ENCODE data around the gene CDC42EP3.

The CDC42EP3 gene

DNA sequence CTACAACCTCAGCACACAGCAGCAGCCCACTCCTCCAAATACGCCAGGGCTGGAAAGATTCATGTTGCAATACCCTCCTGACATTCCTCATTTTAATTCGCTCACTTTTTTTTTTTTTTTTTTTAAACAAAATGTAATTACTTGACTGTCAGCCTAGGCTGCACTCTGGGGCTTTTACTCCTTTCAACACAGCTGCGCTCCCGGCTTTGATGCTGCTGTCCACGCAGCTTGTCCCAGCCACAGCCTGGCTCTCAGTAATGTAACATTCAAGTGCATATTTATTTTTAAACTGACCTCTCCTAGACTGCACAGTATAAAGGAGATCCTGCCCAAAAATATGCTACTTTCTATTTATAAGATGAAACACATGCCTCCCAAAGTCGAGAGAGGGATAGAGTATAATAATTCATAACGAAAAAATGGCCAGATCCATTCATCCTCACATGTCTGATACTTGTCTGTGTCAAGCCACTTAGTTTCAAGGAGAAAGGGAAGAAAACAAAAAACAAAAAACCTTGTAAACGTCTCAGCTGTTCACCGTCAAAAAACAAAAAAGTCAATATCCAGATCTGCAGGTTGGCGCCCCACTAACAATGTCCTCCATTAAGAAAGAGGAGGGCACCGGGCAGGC lies 949 bp downstream of the CDC42EP3 start:
- no peaks in the 10 kb centered on the region for H3K36me3 ChIP-seq (ENCODE audit: control insufficient read depth, insufficient read depth, low read length)
- no peaks in the 10 kb centered on the region for H3K9me3 ChIP-seq (ENCODE audit: control insufficient read depth, low read length)
- 4 to 6% methylated on average over 9 of the region's 11 CpGs for WGBS, 2 experiments
- H3K4me3 ChIP-seq (ENCODE audit: insufficient read depth, low read depth, low read length): peak overlapping the region; percentile 89
- H3K4me1 ChIP-seq (ENCODE audit: control insufficient read depth, insufficient read depth, low read length): peaks cover 8% of the 10 kb centered on the region
- H3K27ac ChIP-seq (ENCODE audit: insufficient read depth, low read depth, low read length, poor library complexity, severe bottlenecking): no peak overlapping the region
- peaks cover 16% of the 10 kb centered on the region for H3K27me3 ChIP-seq (ENCODE audit: control insufficient read depth, insufficient read depth, low read length, poor library complexity, severe bottlenecking)

DNA sequence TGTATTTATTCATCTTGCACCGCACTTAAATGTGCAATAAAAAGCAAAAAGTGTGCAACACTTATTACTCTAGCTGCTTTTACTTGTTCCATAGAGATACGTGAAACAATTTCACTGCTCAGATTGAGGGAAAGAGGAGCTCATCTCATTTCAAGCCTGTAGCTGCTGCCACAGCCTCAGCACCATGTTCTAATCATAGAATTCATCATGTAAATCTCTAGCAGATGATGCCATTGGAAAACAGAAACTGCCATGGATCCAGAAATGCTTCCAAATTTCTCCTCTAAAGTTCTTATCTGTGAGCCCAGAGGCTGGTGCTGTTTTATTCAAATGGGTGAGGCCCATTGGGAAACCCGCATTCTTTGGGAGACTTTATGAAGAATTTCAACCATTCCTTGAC lies 2.0 kb downstream of the CDC42EP3 start:
- Histone ChIP-seq H3K27me3 (ENCODE audit: control insufficient read depth, insufficient read depth, low read length, poor library complexity, severe bottlenecking) (peaks cover 16% of the 10 kb centered on the region), H3K27ac (ENCODE audit: insufficient read depth, low read depth, low read length, poor library complexity, severe bottlenecking) (no peak overlapping the region), H3K9me3 (ENCODE audit: control insufficient read depth, low read length) (no peaks in the 10 kb centered on the region), H3K4me3 (ENCODE audit: insufficient read depth, low read depth, low read length) (no peak overlapping the region), H3K4me1 (ENCODE audit: control insufficient read depth, insufficient read depth, low read length) (peaks cover 8% of the 10 kb centered on the region), H3K36me3 (ENCODE audit: control insufficient read depth, insufficient read depth, low read length) (no peaks in the 10 kb centered on the region)
- WGBS, 2 experiments: 72 to 82% methylated on average over 3 of the region's 3 CpGs

DNA sequence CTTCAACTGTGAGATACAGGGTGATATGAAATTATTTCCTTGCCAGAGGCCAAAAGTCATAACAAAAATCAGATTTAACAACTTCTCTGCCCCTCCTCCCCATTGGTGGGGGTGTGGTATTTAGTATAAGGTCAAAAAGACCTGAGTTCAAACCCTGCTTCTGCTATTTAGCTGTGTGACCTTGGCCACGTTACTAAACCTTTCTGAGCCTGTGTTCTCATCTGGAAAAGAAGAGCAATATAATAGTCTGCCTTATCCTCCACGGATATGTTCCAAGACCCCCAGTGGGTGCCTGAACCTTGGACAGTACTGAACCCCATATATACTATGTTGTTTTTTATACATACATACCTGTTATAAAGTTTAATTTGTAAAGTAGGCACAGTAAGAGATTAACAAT lies 3.7 kb downstream of the CDC42EP3 start:
- H3K4me3 ChIP-seq (ENCODE audit: insufficient read depth, low read depth, low read length): no peak overlapping the region
- no peaks in the 10 kb centered on the region for H3K9me3 ChIP-seq (ENCODE audit: control insufficient read depth, low read length)
- H3K4me1 ChIP-seq (ENCODE audit: control insufficient read depth, insufficient read depth, low read length): peaks cover 8% of the 10 kb centered on the region
- H3K36me3 ChIP-seq (ENCODE audit: control insufficient read depth, insufficient read depth, low read length): no peaks in the 10 kb centered on the region
- no peak overlapping the region for H3K27ac ChIP-seq (ENCODE audit: insufficient read depth, low read depth, low read length, poor library complexity, severe bottlenecking)
- WGBS, 2 experiments: 84 to 99% methylated on average over 2 of the region's 2 CpGs
- peaks cover 16% of the 10 kb centered on the region for H3K27me3 ChIP-seq (ENCODE audit: control insufficient read depth, insufficient read depth, low read length, poor library complexity, severe bottlenecking)

DNA sequence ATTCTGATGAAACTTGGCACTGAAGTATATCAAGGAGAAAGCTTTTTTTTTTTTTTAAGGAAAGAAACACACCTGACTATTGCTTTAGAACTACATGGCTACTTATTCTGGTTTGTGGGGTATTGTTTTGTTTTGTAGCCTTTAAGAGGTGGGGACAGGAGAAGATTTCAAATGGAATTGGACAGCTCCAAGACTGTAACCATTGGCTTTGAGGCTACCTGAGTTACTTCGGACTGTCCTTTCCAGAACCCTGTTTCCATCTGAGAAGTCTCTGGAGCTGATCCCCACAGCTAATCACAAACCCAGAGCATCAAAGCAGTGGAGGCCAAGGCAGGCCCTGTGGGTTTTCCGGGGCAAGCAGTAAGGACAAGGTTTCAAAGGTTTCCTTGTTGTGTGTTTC lies 4.7 kb downstream of the CDC42EP3 start:
- Histone ChIP-seq H3K27me3 (ENCODE audit: control insufficient read depth, insufficient read depth, low read length, poor library complexity, severe bottlenecking) (peaks cover 16% of the 10 kb centered on the region), H3K36me3 (ENCODE audit: control insufficient read depth, insufficient read depth, low read length) (no peaks in the 10 kb centered on the region), H3K4me3 (ENCODE audit: insufficient read depth, low read depth, low read length) (no peak overlapping the region), H3K27ac (ENCODE audit: insufficient read depth, low read depth, low read length, poor library complexity, severe bottlenecking) (no peak overlapping the region), H3K4me1 (ENCODE audit: control insufficient read depth, insufficient read depth, low read length) (peaks cover 8% of the 10 kb centered on the region), H3K9me3 (ENCODE audit: control insufficient read depth, low read length) (no peaks in the 10 kb centered on the region)
- WGBS, 2 experiments: 87 to 94% methylated on average over 2 of the region's 2 CpGs

DNA sequence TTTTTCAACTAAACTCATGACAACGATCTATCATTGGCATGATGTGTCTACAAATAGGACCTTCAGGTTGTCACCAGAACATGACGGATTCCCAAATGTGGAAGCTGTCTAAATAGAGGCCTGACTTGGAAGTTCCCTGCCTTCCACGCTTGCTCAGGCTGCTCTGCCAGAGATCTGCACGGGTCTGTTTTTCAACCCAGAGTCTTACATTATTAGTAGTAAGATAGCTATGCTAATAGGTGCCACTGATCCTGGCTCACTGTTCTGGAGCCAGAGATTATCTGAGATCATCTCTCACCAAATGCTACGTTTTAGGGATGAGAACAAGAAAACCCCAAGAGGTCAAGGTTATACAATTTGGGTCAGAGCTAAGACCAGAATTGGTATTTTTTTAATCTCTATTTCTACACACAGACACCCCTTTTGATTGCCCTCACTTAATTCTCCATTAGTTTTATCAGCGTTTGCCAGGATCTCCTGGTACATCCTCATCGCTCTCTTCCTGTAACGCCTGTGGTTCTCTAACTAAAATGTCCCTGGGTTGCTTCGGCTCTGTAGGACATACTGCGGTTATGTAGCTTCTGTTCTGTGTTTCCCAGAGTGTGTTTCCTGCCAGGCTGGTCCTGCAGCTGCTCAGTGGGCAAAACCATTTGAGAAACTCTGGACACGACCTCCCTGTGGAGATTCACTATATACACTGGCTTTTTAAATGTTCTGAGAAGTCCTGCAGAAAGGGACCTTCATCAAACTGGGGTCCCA lies 5.7 kb downstream of the CDC42EP3 start:
- WGBS, 2 experiments: 91 to 92% methylated on average over 11 of the region's 11 CpGs
- Histone ChIP-seq H3K27me3 (ENCODE audit: control insufficient read depth, insufficient read depth, low read length, poor library complexity, severe bottlenecking) (peaks cover 11% of the 10 kb centered on the region), H3K9me3 (ENCODE audit: control insufficient read depth, low read length) (no peaks in the 10 kb centered on the region), H3K4me1 (ENCODE audit: control insufficient read depth, insufficient read depth, low read length) (peaks cover 8% of the 10 kb centered on the region), H3K4me3 (ENCODE audit: insufficient read depth, low read depth, low read length) (no peak overlapping the region), H3K36me3 (ENCODE audit: control insufficient read depth, insufficient read depth, low read length) (no peaks in the 10 kb centered on the region), H3K27ac (ENCODE audit: insufficient read depth, low read depth, low read length, poor library complexity, severe bottlenecking) (no peak overlapping the region)

DNA sequence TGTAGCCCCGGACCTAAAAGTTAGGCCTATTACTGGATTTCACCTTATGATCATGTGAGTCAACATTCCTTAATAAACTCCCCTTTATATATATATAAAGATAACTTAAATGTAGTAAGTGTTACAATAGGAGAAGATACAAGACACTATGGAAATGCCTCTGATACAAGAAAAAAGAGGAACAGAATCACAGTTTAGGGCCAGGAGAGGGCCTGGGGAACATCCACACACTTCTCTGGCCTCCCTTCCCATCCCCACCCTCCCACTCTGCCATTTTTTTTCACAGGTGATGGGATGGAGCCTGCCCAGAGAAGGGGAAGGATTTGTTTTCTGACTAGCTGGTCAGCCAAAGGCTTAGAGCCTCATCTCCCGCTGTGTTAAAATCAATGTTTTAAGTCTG lies 6.4 kb downstream of the CDC42EP3 start:
- peaks cover 4% of the 10 kb centered on the region for H3K27me3 ChIP-seq (ENCODE audit: control insufficient read depth, insufficient read depth, low read length, poor library complexity, severe bottlenecking)
- H3K4me1 ChIP-seq (ENCODE audit: control insufficient read depth, insufficient read depth, low read length): peaks cover under 1% of the 10 kb centered on the region
- no peak overlapping the region for H3K4me3 ChIP-seq (ENCODE audit: insufficient read depth, low read depth, low read length)
- H3K9me3 ChIP-seq (ENCODE audit: control insufficient read depth, low read length): no peaks in the 10 kb centered on the region
- WGBS, 2 experiments: 93 to 94% methylated on average over 2 of the region's 2 CpGs
- no peak overlapping the region for H3K27ac ChIP-seq (ENCODE audit: insufficient read depth, low read depth, low read length, poor library complexity, severe bottlenecking)
- no peaks in the 10 kb centered on the region for H3K36me3 ChIP-seq (ENCODE audit: control insufficient read depth, insufficient read depth, low read length)

DNA sequence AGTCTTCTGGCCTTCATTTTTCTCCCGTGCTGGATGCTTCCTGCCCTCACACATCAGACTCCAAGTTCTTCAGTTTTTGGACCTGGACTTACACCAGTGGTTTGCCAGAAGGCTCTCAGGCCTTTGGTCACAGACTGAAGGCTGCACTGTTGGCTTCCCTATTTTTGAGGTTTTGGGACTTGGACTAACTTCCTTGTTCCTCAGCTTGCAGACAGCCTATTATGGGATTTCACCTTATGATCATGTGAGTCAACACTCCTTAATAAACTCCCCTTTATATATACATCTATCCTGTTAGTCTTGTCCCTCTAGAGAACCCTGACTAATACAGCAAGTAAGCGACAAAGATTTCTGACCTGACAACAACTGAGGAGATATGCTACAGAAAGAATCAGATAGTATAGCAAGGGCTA lies 7.2 kb downstream of the CDC42EP3 start:
- no peaks in the 10 kb centered on the region for H3K9me3 ChIP-seq (ENCODE audit: control insufficient read depth, low read length)
- 79 to 93% methylated on average over 2 of the region's 2 CpGs for WGBS, 2 experiments
- no peaks in the 10 kb centered on the region for H3K4me1 ChIP-seq (ENCODE audit: control insufficient read depth, insufficient read depth, low read length)
- H3K4me3 ChIP-seq (ENCODE audit: insufficient read depth, low read depth, low read length): no peak overlapping the region
- no peaks in the 10 kb centered on the region for H3K36me3 ChIP-seq (ENCODE audit: control insufficient read depth, insufficient read depth, low read length)
- H3K27ac ChIP-seq (ENCODE audit: insufficient read depth, low read depth, low read length, poor library complexity, severe bottlenecking): no peak overlapping the region
- no peaks in the 10 kb centered on the region for H3K27me3 ChIP-seq (ENCODE audit: control insufficient read depth, insufficient read depth, low read length, poor library complexity, severe bottlenecking)

DNA sequence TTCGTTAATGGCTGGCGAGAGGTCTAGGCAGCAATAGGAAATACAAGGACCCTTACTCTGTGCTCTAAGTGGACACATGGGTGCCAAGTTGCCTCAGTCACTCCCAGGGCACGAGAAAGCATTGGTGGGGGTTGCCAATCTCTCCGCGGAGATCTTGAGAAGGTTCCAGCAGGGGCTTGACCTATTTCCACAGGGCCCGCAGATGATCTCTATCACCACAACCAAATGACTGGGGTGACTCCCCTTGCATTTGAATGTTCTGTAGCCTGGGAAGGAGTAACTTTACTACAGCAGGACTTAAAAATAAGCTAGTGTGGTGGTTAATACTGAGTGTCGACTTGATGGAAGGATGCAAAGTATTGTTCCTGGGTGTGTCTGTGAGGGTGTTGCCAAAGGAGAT lies 8.1 kb downstream of the CDC42EP3 start:
- no peaks in the 10 kb centered on the region for H3K27me3 ChIP-seq (ENCODE audit: control insufficient read depth, insufficient read depth, low read length, poor library complexity, severe bottlenecking)
- no peak overlapping the region for H3K27ac ChIP-seq (ENCODE audit: insufficient read depth, low read depth, low read length, poor library complexity, severe bottlenecking)
- no peaks in the 10 kb centered on the region for H3K4me1 ChIP-seq (ENCODE audit: control insufficient read depth, insufficient read depth, low read length)
- H3K4me3 ChIP-seq (ENCODE audit: insufficient read depth, low read depth, low read length): no peak overlapping the region
- H3K36me3 ChIP-seq (ENCODE audit: control insufficient read depth, insufficient read depth, low read length): no peaks in the 10 kb centered on the region
- H3K9me3 ChIP-seq (ENCODE audit: control insufficient read depth, low read length): no peaks in the 10 kb centered on the region
- 95 to 96% methylated on average over 7 of the region's 7 CpGs for WGBS, 2 experiments

DNA sequence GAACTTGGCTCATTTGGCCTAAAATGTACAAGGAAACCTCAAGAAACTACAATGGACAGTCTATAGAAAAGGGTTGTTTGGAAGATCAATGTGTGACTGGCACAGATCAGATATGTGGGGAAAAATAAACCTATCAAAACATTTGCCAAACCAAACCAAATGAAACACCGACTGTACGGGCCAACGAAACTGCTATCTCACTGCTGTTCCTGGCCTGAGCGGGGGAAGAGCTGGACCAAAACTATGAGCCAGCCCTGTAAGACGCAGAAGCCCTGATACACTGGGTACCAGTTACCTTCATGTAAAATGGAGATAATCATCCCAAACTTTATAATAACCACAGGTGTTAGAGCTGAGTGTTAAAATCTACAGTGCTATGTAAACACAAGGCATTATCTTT lies 11.7 kb downstream of the CDC42EP3 start:
- peaks cover 14% of the 10 kb centered on the region for H3K4me1 ChIP-seq (ENCODE audit: control insufficient read depth, insufficient read depth, low read length)
- H3K36me3 ChIP-seq (ENCODE audit: control insufficient read depth, insufficient read depth, low read length): no peaks in the 10 kb centered on the region
- 94 to 95% methylated on average over 5 of the region's 5 CpGs for WGBS, 2 experiments
- H3K27me3 ChIP-seq (ENCODE audit: control insufficient read depth, insufficient read depth, low read length, poor library complexity, severe bottlenecking): no peaks in the 10 kb centered on the region
- H3K27ac ChIP-seq (ENCODE audit: insufficient read depth, low read depth, low read length, poor library complexity, severe bottlenecking): no peak overlapping the region
- no peak overlapping the region for H3K4me3 ChIP-seq (ENCODE audit: insufficient read depth, low read depth, low read length)
- H3K9me3 ChIP-seq (ENCODE audit: control insufficient read depth, low read length): no peaks in the 10 kb centered on the region

DNA sequence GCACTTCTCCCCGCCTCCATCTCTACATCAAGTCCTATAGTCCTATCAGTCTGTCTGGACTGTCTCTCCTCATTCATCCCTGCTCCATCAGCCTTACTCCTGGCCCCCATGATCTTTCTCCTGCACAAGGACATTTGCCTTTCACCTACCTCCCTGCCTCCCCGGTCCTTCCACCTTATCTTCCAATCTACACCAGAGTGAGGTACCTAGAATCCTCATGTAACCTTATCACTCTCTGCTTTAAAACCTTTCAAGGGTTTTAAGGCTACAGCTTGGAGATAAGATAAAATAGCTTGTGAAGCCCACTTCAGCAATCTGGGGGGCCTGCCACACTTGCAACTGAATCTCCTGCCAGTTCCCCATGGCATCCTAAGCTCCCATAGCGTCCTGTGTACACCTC lies 12.8 kb downstream of the CDC42EP3 start:
- Histone ChIP-seq H3K36me3 (ENCODE audit: control insufficient read depth, insufficient read depth, low read length) (no peaks in the 10 kb centered on the region), H3K27me3 (ENCODE audit: control insufficient read depth, insufficient read depth, low read length, poor library complexity, severe bottlenecking) (no peaks in the 10 kb centered on the region), H3K27ac (ENCODE audit: insufficient read depth, low read depth, low read length, poor library complexity, severe bottlenecking) (no peak overlapping the region), H3K4me3 (ENCODE audit: insufficient read depth, low read depth, low read length) (no peak overlapping the region), H3K9me3 (ENCODE audit: control insufficient read depth, low read length) (no peaks in the 10 kb centered on the region), H3K4me1 (ENCODE audit: control insufficient read depth, insufficient read depth, low read length) (peaks cover 22% of the 10 kb centered on the region)
- WGBS, 2 experiments: 96 to 98% methylated on average over 3 of the region's 3 CpGs
